Stimulated activated naive B cell treated with anti-CD40 and anti-IgM and Interleukin-4, amounts not matched to agents 10 μg/mL and 1 μg/mL and 100 μg/mL, for 72 hours (primary cell): ENCODE results near the gene ABHD3.
"Not testable (repeated sequence)": the region's sequence is repeated elsewhere in the genome, so short reads cannot be mapped to it uniquely, and the experiment has no call there.

ENCODE experiments used
- ATAC-seq, 2 donors: fragments of 150-1000 bp; cut with Tn5 transposase; replicated peaks; 2 replicates each; pipeline ENCODE4 v1.10.0; 2021; ENCODE audit warnings: moderate library complexity in 1 of 2
- DNase-seq: peaks from one replicate; pipeline ENCODE4 v3.0.0; 2021
- H3K27ac Mint-ChIP-seq: one replicate; pipeline ENCODE4 v1.8.0; 2022; ENCODE audit warnings: mild to moderate bottlenecking, mixed read lengths
- H3K27me3 Mint-ChIP-seq, 2 donors: one replicate each; pipeline ENCODE4 v1.8.0; 2022; ENCODE audit warnings: mixed read lengths in 2 of 2
- H3K36me3 Mint-ChIP-seq, 2 donors: one replicate each; pipeline ENCODE4 v1.8.0; 2022; ENCODE audit warnings: mixed read lengths in 2 of 2, mild to moderate bottlenecking in 1 of 2
- H3K4me1 Mint-ChIP-seq, 2 donors: one replicate each; pipeline ENCODE4 v1.8.0; 2022; ENCODE audit warnings: mixed read lengths in 2 of 2, mild to moderate bottlenecking in 1 of 2
- H3K4me3 Mint-ChIP-seq, 2 donors: one replicate each; pipeline ENCODE4 v1.8.0; 2022; ENCODE audit warnings: mild to moderate bottlenecking in 2 of 2, mixed read lengths in 2 of 2, moderate library complexity in 1 of 2
- H3K9me3 Mint-ChIP-seq, 2 donors: one replicate each; pipeline ENCODE4 v1.8.0; 2022; ENCODE audit warnings: mixed read lengths in 2 of 2, mild to moderate bottlenecking in 1 of 2

Gene ABHD3, protein sequence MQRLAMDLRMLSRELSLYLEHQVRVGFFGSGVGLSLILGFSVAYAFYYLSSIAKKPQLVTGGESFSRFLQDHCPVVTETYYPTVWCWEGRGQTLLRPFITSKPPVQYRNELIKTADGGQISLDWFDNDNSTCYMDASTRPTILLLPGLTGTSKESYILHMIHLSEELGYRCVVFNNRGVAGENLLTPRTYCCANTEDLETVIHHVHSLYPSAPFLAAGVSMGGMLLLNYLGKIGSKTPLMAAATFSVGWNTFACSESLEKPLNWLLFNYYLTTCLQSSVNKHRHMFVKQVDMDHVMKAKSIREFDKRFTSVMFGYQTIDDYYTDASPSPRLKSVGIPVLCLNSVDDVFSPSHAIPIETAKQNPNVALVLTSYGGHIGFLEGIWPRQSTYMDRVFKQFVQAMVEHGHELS

DNA sequence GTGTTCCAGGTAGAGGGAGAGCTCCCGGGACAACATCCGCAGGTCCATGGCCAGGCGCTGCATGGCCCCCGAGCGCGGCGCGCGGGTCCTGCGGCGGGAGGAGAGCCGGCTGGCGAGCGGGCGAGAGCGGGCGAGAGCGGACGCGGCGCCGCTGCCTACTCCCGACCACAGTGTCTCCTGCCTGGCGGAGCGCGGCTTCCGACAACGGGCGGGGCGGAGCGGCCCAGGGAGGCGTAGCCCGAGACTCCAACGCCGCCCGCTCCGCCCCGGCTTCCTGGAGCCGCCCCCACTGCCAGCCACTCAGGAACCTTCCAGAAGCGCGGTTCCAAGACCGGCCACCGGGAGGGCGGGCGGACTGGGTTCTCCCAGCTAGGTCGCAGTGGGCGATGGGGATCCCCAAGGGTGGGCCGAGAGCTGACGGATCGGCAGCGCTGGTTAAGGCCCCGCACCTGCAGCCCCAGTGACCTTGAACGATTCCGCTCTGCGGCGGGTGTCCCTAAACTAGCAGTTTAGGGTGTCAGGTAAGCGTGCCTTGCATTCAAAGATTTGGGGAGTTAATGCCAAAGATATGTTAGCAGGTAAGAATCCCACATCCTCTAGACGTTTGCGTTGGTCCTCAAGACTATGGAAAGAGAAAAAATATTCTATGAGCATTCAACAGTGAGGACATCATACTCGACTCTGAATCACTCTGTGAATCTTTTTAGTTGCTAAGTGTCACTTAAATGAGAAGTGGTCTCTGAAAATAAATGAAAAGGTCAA, at the start of gene ABHD3:
TSS of gene ABHD3 (minus strand) at position 172 of the 762 bp plus-strand sequence. CDS start at position 63, 109 bp downstream.
- DNase-seq: peak; percentile 88
- no peaks in the 10 kb centered on the region for H3K9me3 Mint-ChIP-seq

DNA sequence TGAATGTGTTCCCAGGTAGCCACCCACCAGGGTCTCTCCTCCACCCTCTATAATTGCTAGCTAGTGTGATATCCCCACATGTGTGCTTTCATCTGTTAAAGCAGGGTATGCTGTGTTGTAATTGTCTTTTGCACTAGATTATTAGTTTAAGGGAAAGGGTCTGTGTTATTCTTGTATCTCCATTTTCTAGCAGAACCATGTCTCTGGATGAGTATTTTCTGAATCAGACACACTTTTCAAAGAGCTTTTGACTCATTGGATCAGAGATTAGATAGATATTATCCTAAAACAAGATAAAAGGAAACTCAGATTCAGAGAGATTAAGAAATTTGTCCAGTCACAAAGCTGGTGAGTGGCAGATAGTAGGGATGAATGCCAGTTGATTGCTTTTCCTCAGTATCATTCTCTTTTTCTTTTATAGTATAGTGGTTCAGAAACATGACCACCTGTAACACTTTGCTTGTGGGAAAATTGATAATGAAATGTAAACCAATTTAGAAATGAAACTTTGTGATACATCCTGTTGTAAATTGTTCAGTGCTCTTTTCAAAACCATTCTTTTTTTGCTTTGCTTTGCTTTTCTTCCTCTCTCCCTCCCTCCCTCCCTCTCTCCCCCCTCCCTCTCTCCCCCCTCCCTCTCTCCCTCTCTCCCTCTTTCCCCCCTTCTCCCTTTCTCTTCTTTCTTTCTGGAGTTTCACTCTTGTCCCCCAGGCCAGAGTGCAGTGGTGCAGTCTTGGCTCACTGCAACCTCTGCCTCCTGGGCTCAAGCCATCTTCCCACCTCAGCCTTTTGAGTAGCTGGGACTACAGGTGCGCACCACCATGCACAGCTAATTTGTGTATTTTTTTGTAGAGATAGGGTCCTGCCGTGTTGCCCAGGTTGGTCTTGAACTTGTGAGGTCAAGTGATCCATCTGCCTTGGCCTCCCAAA, 43.5 kb upstream of the ABHD3 start:
- Mint-ChIP-seq H3K9me3 (no peaks in the 10 kb centered on the region), H3K27ac (peak overlapping the region; percentile 9), H3K36me3 (peaks cover 3 to 4% of the 10 kb centered on the region in 2 donors), H3K4me1 (peaks cover 21 to 40% of the 10 kb centered on the region in 2 donors), H3K27me3 (no peaks in the 10 kb centered on the region), H3K4me3 (no peak overlapping the region)
- DNase-seq (no peak), ATAC-seq (no peak)

More for the DNA sequence above, at the start of gene ABHD3:
- H3K27ac Mint-ChIP-seq: peak within 1 kb of the TSS; percentile 96
- H3K4me3 Mint-ChIP-seq: peak within 1 kb of the TSS; percentile 95 to 96
- ATAC-seq: peak; percentile 94 to 96
- H3K4me1 Mint-ChIP-seq: peaks cover 3 to 18% of the 10 kb centered on the region in 2 donors
- no peaks in the 10 kb centered on the region for H3K36me3 Mint-ChIP-seq
- H3K27me3 Mint-ChIP-seq: no peaks in the 10 kb centered on the region

DNA sequence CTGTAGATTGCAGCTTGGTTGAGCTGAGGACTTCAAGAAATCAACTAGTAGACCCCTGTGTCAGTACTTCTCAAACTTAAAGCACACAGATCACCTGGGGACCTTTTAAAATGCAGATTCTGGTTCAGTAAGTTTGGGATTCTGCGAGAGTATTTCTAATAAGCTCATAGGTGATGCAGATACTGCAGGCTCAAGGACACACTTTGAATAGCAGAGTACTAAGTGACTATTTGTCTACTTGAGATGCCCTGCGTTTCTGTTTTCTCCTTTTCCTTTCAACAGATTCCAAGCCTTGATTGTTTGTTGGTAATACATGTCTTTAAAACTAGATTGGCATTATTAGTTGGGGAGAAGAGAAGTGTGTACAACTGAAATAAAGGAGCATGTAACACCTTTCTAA, 42.7 kb upstream of the ABHD3 start:
- peaks cover 22 to 45% of the 10 kb centered on the region in 2 donors for H3K4me1 Mint-ChIP-seq
- no peak for ATAC-seq
- no peak for DNase-seq
- H3K27ac Mint-ChIP-seq: no peak overlapping the region
- no peak overlapping the region for H3K4me3 Mint-ChIP-seq
- no peaks in the 10 kb centered on the region for H3K27me3 Mint-ChIP-seq
- H3K9me3 Mint-ChIP-seq: no peaks in the 10 kb centered on the region
- H3K36me3 Mint-ChIP-seq: peaks cover 3 to 4% of the 10 kb centered on the region in 2 donors

DNA sequence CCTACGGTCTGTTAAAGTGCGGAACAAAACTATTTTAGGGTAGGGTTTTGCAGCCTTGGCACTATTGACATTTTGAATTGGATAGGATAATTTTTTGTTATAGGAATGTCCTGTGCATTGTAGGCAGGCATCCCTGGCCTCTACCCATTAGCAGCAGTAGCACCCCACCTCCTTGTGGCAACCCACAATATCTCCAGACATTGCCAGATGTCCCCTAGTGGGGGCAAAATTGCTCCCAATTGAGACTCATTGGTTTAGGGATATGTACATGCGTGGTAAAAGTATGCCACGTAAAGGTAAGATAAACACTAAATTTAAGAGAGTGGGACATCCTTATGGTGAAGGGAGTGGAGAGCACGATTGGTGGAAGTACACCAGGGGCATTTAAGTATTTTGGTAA, 40.7 kb upstream of the ABHD3 start:
- no peaks in the 10 kb centered on the region for H3K27me3 Mint-ChIP-seq
- DNase-seq (no peak), ATAC-seq (no peak)
- no peak overlapping the region for H3K27ac Mint-ChIP-seq
- H3K4me3 Mint-ChIP-seq: no peak overlapping the region
- H3K4me1 Mint-ChIP-seq: peaks cover 21 to 50% of the 10 kb centered on the region in 2 donors
- no peaks in the 10 kb centered on the region for H3K9me3 Mint-ChIP-seq
- H3K36me3 Mint-ChIP-seq: peaks cover 3 to 6% of the 10 kb centered on the region in 2 donors

DNA sequence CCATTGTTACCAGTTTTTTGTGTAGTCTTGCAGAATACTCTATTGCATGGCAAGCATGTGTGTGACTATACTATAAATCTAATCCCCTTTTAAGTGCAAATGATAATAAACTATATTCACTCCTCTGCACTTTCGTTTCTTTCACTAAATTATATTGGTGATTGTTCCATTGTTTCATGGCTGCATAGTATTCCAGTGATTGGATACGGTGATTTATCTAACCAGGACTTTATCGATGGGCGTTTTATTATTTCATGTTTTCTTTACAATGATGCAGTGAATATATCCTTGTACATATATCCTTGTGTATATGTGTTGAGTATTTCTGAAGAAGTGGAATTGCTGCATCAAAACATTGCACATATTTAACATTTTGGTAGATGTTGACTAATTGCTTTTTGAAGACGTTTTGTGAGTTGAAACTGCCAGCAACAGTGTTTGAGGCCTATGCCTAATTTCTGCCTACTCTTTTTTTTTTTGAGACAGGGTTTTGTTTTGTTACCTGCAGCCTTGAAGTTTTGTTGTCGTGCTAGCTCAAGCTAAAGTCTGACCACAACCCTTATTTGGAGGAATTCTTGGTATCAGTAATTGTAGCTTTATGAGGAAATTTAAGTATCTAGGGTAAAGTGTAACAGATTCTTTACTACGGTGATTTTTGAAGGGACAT, 38.7 kb upstream of the ABHD3 start:
- Mint-ChIP-seq H3K27ac (no peak overlapping the region), H3K9me3 (no peaks in the 10 kb centered on the region), H3K4me1 (peaks cover 22 to 51% of the 10 kb centered on the region in 2 donors), H3K36me3 (peaks cover 3 to 6% of the 10 kb centered on the region in 2 donors), H3K27me3 (no peaks in the 10 kb centered on the region), H3K4me3 (peak overlapping the region in 1 of 2 donors; percentile 28)
- no peak for DNase-seq
- ATAC-seq: no peak

DNA sequence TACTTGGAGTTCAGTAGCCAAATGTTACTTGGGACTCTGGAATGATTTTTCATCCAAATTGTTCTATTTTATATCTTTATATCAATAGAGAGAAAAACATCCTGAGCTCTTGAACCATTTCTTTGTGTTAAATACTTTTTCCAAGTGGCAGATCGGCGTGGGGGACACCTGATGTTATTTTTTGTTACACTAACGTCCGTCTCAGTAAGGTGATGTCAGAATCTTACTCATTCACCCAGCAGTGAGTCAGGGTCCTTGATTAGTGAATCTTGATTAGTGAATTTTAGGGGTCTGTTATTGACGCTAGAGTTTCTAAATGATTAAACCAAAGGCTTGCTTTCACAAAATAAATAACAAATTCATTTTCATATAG, 37.7 kb upstream of the ABHD3 start:
- Mint-ChIP-seq H3K4me1 (peaks cover 17 to 41% of the 10 kb centered on the region in 2 donors), H3K36me3 (peaks cover 3 to 6% of the 10 kb centered on the region in 2 donors), H3K9me3 (peaks cover 0 to 2% of the 10 kb centered on the region in 2 donors), H3K4me3 (peak overlapping the region; percentile 85 to 100), H3K27me3 (no peaks in the 10 kb centered on the region), H3K27ac (no peak overlapping the region)
- no peak for DNase-seq
- ATAC-seq: no peak

DNA sequence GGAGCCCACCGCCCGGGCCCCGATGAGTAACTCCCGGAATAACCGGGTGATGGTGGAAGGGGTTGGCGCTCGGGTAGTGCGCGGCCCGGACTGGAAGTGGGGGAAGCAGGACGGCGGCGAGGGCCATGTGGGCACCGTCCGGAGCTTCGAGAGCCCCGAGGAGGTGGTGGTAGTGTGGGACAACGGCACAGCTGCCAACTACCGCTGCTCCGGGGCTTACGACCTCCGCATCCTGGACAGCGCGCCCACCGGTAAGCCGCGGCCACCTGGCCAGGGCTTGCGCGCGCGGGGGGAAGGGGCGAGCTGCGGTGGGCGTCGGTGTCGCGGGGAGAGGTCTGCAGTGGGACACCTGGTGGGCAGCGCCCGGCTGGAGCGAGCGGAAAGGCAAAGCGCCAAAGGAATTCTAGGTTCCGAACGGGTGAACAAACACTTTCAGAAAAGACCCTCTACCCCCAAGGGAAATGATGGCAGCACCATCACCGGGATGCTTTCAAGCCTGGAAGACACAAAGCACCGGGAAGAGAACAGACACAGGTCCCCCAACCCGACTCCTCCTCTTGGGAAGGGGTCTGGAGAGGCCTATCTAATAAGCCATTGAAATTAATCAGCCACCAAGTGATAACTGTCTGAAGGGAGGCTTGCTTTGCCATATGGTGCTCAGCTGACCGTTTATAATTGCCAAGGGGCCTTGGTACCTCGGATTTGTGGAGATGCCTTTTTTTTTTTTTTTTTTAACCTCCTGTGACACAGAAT, 37.2 kb upstream of the ABHD3 start:
- ATAC-seq: peak; percentile 21 to 26
- Mint-ChIP-seq H3K9me3 (peaks cover 2 to 3% of the 10 kb centered on the region in 2 donors), H3K36me3 (peaks cover 4 to 8% of the 10 kb centered on the region in 2 donors), H3K4me3 (peak overlapping the region; percentile 85 to 100), H3K27me3 (no peaks in the 10 kb centered on the region), H3K27ac (peak overlapping the region; percentile 62), H3K4me1 (peaks cover 15 to 38% of the 10 kb centered on the region in 2 donors)
- DNase-seq: peak; percentile 15

DNA sequence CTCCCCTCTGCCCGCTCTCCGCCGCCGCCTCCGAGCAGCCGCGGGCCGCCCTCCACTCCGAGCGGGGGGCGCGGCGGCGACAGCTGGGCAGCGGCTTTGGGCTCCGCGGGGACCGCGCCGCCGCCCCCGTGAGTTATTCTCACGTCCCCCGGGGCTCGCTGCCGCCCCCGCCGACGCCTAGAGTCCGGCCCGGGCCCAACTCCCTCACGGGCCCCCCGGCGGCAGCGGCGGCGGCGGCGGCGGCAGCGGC, 36.7 kb upstream of the ABHD3 start:
- Mint-ChIP-seq H3K27me3 (no peaks in the 10 kb centered on the region), H3K9me3 (peaks cover 6% of the 10 kb centered on the region in 2 donors), H3K4me1 (peaks cover 15 to 38% of the 10 kb centered on the region in 2 donors), H3K36me3 (peaks cover 9 to 13% of the 10 kb centered on the region in 2 donors), H3K27ac (no peak overlapping the region), H3K4me3 (peak overlapping the region; percentile 85 to 100)
- DNase-seq: no peak
- no peak for ATAC-seq

DNA sequence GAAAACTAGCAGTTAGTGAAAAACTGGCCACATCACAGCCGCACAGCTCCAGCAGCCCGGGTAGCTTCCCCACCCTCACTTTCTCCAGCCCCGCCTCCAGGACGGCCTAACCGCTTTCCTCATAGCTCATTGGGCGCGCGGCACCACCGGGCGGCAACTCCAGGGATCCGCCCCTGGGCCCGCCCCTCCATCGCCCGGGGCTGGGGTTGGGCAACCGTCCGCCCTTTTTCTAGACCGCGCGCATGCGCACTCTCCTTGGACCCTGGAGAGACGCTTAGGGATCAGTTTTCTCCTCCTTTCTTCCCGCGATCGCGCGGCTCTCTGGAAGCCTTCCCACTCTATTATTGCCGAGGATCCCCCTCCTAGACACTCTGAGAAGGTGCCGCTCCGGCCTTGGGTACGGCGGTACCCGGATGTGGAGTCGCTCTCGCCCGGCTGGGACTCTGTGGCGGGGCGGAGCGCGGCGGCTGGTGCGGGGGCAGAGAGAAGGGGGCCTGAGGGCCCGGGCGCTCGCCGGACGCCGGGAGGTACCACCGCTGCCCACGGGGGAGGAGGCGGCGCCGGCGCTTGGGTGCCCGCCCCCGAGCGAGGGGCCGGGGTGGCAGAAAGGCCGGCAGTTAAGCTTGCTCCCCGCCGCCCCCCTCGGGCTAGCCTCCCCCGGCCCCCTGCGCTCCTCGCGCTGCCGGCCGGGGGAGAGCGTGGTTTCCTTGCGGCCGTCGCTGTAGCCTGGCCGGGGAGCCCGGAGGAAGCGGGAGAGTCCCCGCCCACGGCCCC, 36.2 kb upstream of the ABHD3 start, which contains the start of gene MIB1:
TSS of gene MIB1 (plus strand) at position 255 of the 774 bp plus-strand sequence. CDS start 792 bp downstream, outside the sequence.
- peak; percentile 97 for DNase-seq
- H3K4me3 Mint-ChIP-seq: peak within 1 kb of the TSS; percentile 96 to 100
- H3K27ac Mint-ChIP-seq: peak within 1 kb of the TSS; percentile 98
- peak; percentile 98 for ATAC-seq
- peaks cover 15 to 38% of the 10 kb centered on the region in 2 donors for H3K4me1 Mint-ChIP-seq
- H3K27me3 Mint-ChIP-seq: no peaks in the 10 kb centered on the region
- H3K9me3 Mint-ChIP-seq: peaks cover 6% of the 10 kb centered on the region in 2 donors
- peaks cover 10 to 14% of the 10 kb centered on the region in 2 donors for H3K36me3 Mint-ChIP-seq

DNA sequence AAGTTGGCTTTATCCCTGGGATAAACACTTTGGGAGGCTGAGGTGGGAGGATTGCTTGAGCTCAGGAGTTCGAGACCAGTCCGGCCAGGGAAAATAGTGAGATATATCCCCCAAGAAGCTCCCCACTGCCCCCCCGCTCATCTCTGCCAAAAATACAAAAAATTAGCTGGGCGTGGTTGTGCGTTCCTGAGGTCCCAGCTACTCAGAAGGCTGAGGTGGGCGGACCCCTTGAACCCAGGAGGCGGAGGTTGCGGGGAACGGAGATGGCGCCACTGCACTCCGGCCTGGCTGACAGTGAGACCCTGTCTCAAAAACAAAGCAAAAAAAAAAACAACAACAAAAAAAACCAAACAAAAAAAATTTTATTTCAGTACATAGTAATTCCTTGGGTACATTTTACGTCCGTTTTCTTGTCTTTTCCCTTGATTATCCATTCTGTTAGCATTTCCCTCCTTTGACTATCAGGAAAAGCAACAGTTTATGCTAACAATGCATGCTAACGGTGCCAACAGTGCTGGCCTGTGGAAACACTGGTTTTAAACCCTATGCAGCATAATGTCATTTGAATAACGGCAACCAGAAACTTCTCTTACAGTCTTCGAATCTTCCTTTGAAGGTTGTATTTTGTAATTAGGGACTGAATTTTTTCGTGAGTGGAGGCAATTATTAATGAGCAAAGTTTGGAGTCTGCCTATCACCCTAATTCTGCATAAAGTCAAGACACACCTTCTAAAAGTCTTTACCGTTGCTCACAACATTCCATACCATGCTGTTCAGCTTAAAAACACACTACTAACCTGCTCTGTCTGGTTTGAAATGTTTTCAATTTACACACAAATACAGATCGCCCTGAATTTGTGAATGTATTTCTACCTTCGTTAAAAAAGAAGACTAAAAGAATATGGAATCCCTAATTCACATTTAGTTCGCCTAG, 35.3 kb upstream of the ABHD3 start:
- ATAC-seq: peak; percentile 4
- Mint-ChIP-seq H3K4me1 (peaks cover 15 to 38% of the 10 kb centered on the region in 2 donors), H3K27ac (peak overlapping the region; percentile 98), H3K27me3 (no peaks in the 10 kb centered on the region), H3K4me3 (peak overlapping the region; percentile 96 to 100), H3K9me3 (peaks cover 6% of the 10 kb centered on the region in 2 donors), H3K36me3 (peaks cover 10 to 14% of the 10 kb centered on the region in 2 donors)
- no peak for DNase-seq

DNA sequence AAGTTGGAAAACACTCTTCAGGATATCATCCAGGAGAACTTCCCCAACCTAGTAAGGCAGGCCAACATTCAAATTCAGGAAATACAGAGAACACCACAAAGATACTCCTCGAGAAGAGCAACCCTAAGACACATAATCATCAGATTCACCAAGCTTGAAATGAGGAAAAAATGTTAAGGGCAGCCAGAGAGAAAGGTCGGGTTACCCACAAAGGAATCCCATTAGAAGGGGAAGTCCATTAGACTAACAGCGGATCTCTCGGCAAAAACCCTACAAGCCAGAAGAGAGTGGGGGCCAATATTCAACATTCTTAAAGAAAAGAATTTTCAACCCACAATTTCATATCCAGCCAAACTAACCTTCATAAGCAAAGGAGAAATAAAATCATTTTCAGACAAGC, 32.4 kb upstream of the ABHD3 start:
- H3K4me3 Mint-ChIP-seq, H3K27me3 Mint-ChIP-seq, H3K36me3 Mint-ChIP-seq, H3K27ac Mint-ChIP-seq, ATAC-seq, DNase-seq, H3K9me3 Mint-ChIP-seq: not testable (repeated sequence)
- peaks cover 4 to 16% of the 10 kb centered on the region in 2 donors for H3K4me1 Mint-ChIP-seq
